PC-9 (cell line): ENCODE measurements around the gene ECM2.

ENCODE experiments used
- CTCF ChIP-seq: fragments of 200-600 bp; sonication (generic); conservative IDR thresholded peaks from 2 replicates; pipeline ENCODE4 v1.6.1; 2017; ENCODE audit warnings: mixed run types, antibody characterized with exemption, mild to moderate bottlenecking, moderate library complexity
- EZH2 ChIP-seq: fragments of 200-600 bp; sonication (generic); IDR thresholded peaks from 2 replicates; pipeline ENCODE4 v1.8.0; 2017; ENCODE audit warnings: antibody characterized with exemption, low read depth

GRCh38 chr9:92527832-92528521, 7.8 kb downstream of the ECM2 start:
- no peak for TF ChIP-seq CTCF
- no peak for TF ChIP-seq EZH2
